Suprapubic skin (tissue), 3 donors: ENCODE measurements around the gene TARBP1.

ENCODE experiments used
- CTCF ChIP-seq, 2 donors: fragments of 200-600 bp in 1 of 2; fragments of 450-650 bp in 1 of 2; sonication (generic) in 1 of 2; IDR thresholded peaks; one replicate each; pipeline ENCODE4 v1.5.1; 2016 to 2019; ENCODE audit warnings: antibody characterized with exemption in 2 of 2, mild to moderate bottlenecking in 1 of 2, moderate library complexity in 1 of 2
- EP300 ChIP-seq: sonication (generic); formaldehyde crosslinking; IDR thresholded peaks from one replicate; pipeline ENCODE4 v1.6.1; 2017; ENCODE audit warnings: antibody characterized with exemption
- POLR2A ChIP-seq, 2 donors: fragments of 450-650 bp; IDR thresholded peaks; one replicate each; pipeline ENCODE4 v1.6.1; 2017; ENCODE audit warnings: antibody characterized with exemption in 2 of 2, mild to moderate bottlenecking in 2 of 2, moderate library complexity in 2 of 2

GRCh38 chr1:234520908-234521817, 42.2 kb upstream of the TARBP1 start:
- TF ChIP-seq CTCF (IDR thresholded peaks at IDR 0.05) (no peak), EP300 (no peak), POLR2A (IDR thresholded peaks at IDR 0.05) (no peak)
